Psoas muscle (tissue), 8 donors: Measurements from ENCODE around the gene KLHL13. TPM values are rescaled to one million over a fixed set of nuclear protein-coding genes. Genes with fewer than 3 reads are reported as not detected.

Source experiments
- ATAC-seq, 4 donors: fragments of 200-7000 bp; cut with Tn5 transposase; one replicate each; pipeline ENCODE4 v1.9.1; 2020; ENCODE audit warnings: moderate library complexity in 3 of 4, mild to moderate bottlenecking in 2 of 4
- DNase-seq, 2 donors: peaks; one replicate each; pipeline ENCODE4 v3.0.0-alpha.2; 2020
- H3K27ac ChIP-seq: fragments of 200-600 bp; one replicate; pipeline ENCODE4 v1.8.0; 2022
- H3K27me3 ChIP-seq, 3 donors: fragments of 200-600 bp in 1 of 3; one replicate each; pipeline versions ENCODE4 v1.6.1 to v1.8.0; 2013 to 2022; ENCODE audit warnings: low read length in 2 of 3, mild to moderate bottlenecking in 2 of 3, moderate library complexity in 1 of 3; ENCODE audit not compliant: insufficient read depth in 3 of 3
- H3K36me3 ChIP-seq, 2 donors: fragments of 200-600 bp in 1 of 2; one replicate each; pipeline versions ENCODE4 v1.6.1 to v1.8.0; 2013 to 2022; ENCODE audit warnings: low read depth in 1 of 2, mild to moderate bottlenecking in 1 of 2, moderate library complexity in 1 of 2; ENCODE audit not compliant: insufficient read depth in 1 of 2
- H3K4me1 ChIP-seq: fragments of 200-600 bp; one replicate; pipeline ENCODE4 v1.8.0; 2022
- H3K4me3 ChIP-seq: fragments of 200-600 bp; one replicate; pipeline ENCODE4 v1.8.0; 2022; ENCODE audit warnings: mild to moderate bottlenecking
- H3K9me3 ChIP-seq: fragments of 200-600 bp; one replicate; pipeline ENCODE4 v1.8.0; 2022
- CTCF ChIP-seq: fragments of 200-600 bp; IDR thresholded peaks from one replicate; pipeline ENCODE4 v1.8.0; 2022; ENCODE audit warnings: antibody characterized with exemption
- WGBS, 3 donors: extraction: QIAGEN DNeasy Blood & Tissue Kit; methylation state at CpG; one replicate each; pipeline versions ENCODE4 v1.1.6 to v1.1.7; 2013; 5-methylcytosine and 5-hydroxymethylcytosine counted together
- intact Hi-C, 2 donors: fragments of 100-400 bp; cut with DNase I; formaldehyde crosslinking; loops; one replicate each; pipeline versions ENCODE4 v1.11.0 to v1.14.2; 2022
- polyA plus RNA-seq, 3 donors: library from polyadenylated mRNA; stranded (reverse); fragments of 200-250 nt; gene quantifications; one replicate each; pipeline ENCODE4 v1.2.3, GENCODE V29; 2013
- total RNA-seq, 4 donors: library from RNA; stranded (reverse); fragmentation: NEBNext Ultra II Directional in 2 of 4; extraction: Animal tissue kit (Norgen Biotek cat#: 25700) in 2 of 4; gene quantifications; one replicate each; pipeline versions ENCODE4 v1.2.1 to v1.2.4, GENCODE V29; 2021 to 2023
- donor health status: healthy with polysubstance abuse.
- donor health status: DM: no; HTN: no; CAD: no; lungs with moderate emphysema.
- donor health status: Bipolar disorder and iron deficiency.
- donor health status: healthy.
- donor health status: DM: yes; HTN: yes; CAD: no.
- donor health status: DM: no; HTN: no; CAD: no.
- donor health status: DM: no; HTN: no; CAD: no.
- donor health status: DM: yes; HTN: yes; CAD: no.

The KLHL13 gene
- total and polyA plus RNA-seq, 7 donors, result 0.61 to 4.5 (median 1.5) TPM

- H3K4me3 ChIP-seq, result no peak overlapping the region
- intact Hi-C loops, result no loop called here
Observed at GRCh38 chrX:117851025-117851424, 265.6 kb downstream of the KLHL13 start.

More at GRCh38 chrX:117851025-117851424, 265.6 kb downstream of the KLHL13 start:
- no peaks in the 10 kb centered on the region for H3K9me3 ChIP-seq
- no peaks in the 10 kb centered on the region for H3K36me3 ChIP-seq
- DNase-seq (no peak), ATAC-seq (no peak)
- H3K4me1 ChIP-seq, result no peaks in the 10 kb centered on the region
- TF ChIP-seq CTCF, result no peak
- no peak overlapping the region for H3K27ac ChIP-seq
- no peaks in the 10 kb centered on the region for H3K27me3 ChIP-seq
- WGBS, 3 donors, result 66 to 75% (median 66%) methylated on average over 2 of the region's 2 CpGs

Other genes starting within 250 kb of the KLHL13 start
- gene WDR44, start 229.3 kb upstream of the KLHL13 start, total RNA-seq, result 10 to 100 TPM in 3 of 4 donors, 1 to 10 TPM in 1; 8.1 to 13.1 (median 12.1) TPM
- 1 to 10 TPM; 4.4 to 9.6 (median 5.1) TPM for gene WDR44, start 229.3 kb upstream of the KLHL13 start, polyA plus RNA-seq